B cell (primary cell): Measurements from ENCODE around the gene SMIM17.

Source experiments
- EZH2 ChIP-seq: IDR thresholded peaks from 2 replicates; pipeline ENCODE4 v1.6.1; 2012; ENCODE audit warnings: borderline replicate concordance, low read depth, mild to moderate bottlenecking, moderate library complexity, low read length; ENCODE audit not compliant: insufficient read depth, poor library complexity, severe bottlenecking
- TF ChIP-seq, protein P1 (sequence below): fragments of 200-600 bp; IDR thresholded peaks from one replicate; pipeline ENCODE4 v1.8.0; 2022; ENCODE audit warnings: antibody characterized with exemption, mild to moderate bottlenecking

DNA sequence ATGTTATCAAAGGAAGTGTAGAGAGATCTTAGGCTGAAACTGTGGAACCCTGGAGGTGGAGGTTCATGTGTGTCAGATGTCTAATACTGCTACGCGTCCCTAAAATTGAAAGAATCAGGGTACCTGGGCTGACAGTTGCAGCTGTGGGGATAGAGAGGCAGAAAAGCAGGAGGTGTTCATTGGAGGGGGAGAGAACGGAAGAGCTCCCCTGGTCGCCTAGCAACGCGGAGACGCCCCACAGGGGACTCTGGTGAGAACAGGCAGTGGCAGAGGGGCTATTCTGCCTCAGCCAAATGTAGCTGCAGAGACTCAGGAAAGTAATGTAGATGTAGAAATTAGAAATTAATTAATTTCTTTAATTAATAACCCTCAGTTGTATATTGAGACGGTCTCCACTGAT, 38.7 kb downstream of the SMIM17 start:
- TF ChIP-seq, protein P1, sequence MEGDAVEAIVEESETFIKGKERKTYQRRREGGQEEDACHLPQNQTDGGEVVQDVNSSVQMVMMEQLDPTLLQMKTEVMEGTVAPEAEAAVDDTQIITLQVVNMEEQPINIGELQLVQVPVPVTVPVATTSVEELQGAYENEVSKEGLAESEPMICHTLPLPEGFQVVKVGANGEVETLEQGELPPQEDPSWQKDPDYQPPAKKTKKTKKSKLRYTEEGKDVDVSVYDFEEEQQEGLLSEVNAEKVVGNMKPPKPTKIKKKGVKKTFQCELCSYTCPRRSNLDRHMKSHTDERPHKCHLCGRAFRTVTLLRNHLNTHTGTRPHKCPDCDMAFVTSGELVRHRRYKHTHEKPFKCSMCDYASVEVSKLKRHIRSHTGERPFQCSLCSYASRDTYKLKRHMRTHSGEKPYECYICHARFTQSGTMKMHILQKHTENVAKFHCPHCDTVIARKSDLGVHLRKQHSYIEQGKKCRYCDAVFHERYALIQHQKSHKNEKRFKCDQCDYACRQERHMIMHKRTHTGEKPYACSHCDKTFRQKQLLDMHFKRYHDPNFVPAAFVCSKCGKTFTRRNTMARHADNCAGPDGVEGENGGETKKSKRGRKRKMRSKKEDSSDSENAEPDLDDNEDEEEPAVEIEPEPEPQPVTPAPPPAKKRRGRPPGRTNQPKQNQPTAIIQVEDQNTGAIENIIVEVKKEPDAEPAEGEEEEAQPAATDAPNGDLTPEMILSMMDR = no peak
- no peak for TF ChIP-seq EZH2
